Measurements from ENCODE around the gene CLEC18A. TPM values are rescaled to one million over a fixed set of nuclear protein-coding genes. Genes with fewer than 3 reads are reported as not detected.

Gene CLEC18A
- total RNA-seq, 1 donor from 2014 or later, result 25.2 TPM

GRCh38 chr16:69925311-69925710 lies 25.8 kb upstream of the CLEC18A start:
- Histone ChIP-seq H3K27ac (peak overlapping the region; percentile 96 to 97), H3K4me3 (peak overlapping the region; percentile 53 to 72), H3K27me3 (no peaks in the 10 kb centered on the region), H3K9me3 (no peaks in the 10 kb centered on the region), H3K4me1 (peaks cover 18 to 55% of the 10 kb centered on the region in 2 donors), H3K36me3 (peaks cover 6 to 15% of the 10 kb centered on the region in 2 donors)
- intact Hi-C loops (cut with DNase I), result no loop called here
- DNase-seq (ENCODE audit: low spot score in 2 of 2), result no peak
- no peak for TF ChIP-seq CTCF (IDR thresholded peaks at IDR 0.05)

- TF ChIP-seq CTCF (IDR thresholded peaks at IDR 0.05), result no peak
- intact Hi-C loops (cut with DNase I), result loop anchor here (2.0 kb wide), 1 partner anchor 77 kb away; no protein-coding TSS in a partner anchor
- no peak for DNase-seq (ENCODE audit: low spot score in 2 of 2)
- H3K27ac ChIP-seq, result peak overlapping the region; percentile 96 to 97
- no peaks in the 10 kb centered on the region for H3K9me3 ChIP-seq
- peak overlapping the region; percentile 53 to 72 for H3K4me3 ChIP-seq
- no peaks in the 10 kb centered on the region for H3K27me3 ChIP-seq
- peaks cover 18 to 56% of the 10 kb centered on the region in 2 donors for H3K4me1 ChIP-seq
- peaks cover 14 to 25% of the 10 kb centered on the region in 2 donors for H3K36me3 ChIP-seq
These were observed 24.9 kb upstream of the CLEC18A start for GRCh38 chr16:69926241-69926640.

GRCh38 chr16:69927056-69927757 lies 23.9 kb upstream of the CLEC18A start:
- intact Hi-C loops (cut with DNase I), result loop anchor here (2.0 kb wide), 1 partner anchor 78 kb away; no protein-coding TSS in a partner anchor
- H3K36me3 ChIP-seq, result peaks cover 22 to 34% of the 10 kb centered on the region in 2 donors
- H3K9me3 ChIP-seq, result no peaks in the 10 kb centered on the region
- H3K27me3 ChIP-seq, result no peaks in the 10 kb centered on the region
- DNase-seq (ENCODE audit: low spot score in 2 of 2), result peak in 1 of 2 donors; percentile 89
- H3K4me1 ChIP-seq, result peaks cover 10 to 50% of the 10 kb centered on the region in 2 donors
- peak overlapping the region; percentile 53 to 72 for H3K4me3 ChIP-seq
- TF ChIP-seq CTCF (IDR thresholded peaks at IDR 0.05), result no peak
- H3K27ac ChIP-seq, result peak overlapping the region; percentile 96 to 97

- H3K4me1 ChIP-seq, result peaks cover 5 to 36% of the 10 kb centered on the region in 2 donors
- no peak for TF ChIP-seq CTCF (IDR thresholded peaks at IDR 0.05)
- no peak for DNase-seq (ENCODE audit: low spot score in 2 of 2)
- H3K9me3 ChIP-seq, result no peaks in the 10 kb centered on the region
- no peaks in the 10 kb centered on the region for H3K27me3 ChIP-seq
- H3K36me3 ChIP-seq, result peaks cover 37 to 52% of the 10 kb centered on the region in 2 donors
- intact Hi-C loops (cut with DNase I), result loop anchor here (1.0 kb wide), 1 partner anchor 133 kb away; no protein-coding TSS in a partner anchor
- H3K27ac ChIP-seq, result peak overlapping the region; percentile 96 to 97
- H3K4me3 ChIP-seq, result peak overlapping the region; percentile 53 to 72
These were observed 22.2 kb upstream of the CLEC18A start for GRCh38 chr16:69928856-69929400.

- intact Hi-C loops (cut with DNase I), result loop anchor here (1.0 kb wide), 1 partner anchor 133 kb away; no protein-coding TSS in a partner anchor
- peaks cover 4 to 36% of the 10 kb centered on the region in 2 donors for H3K4me1 ChIP-seq
- H3K9me3 ChIP-seq, result no peaks in the 10 kb centered on the region
- H3K36me3 ChIP-seq, result peaks cover 43 to 57% of the 10 kb centered on the region in 2 donors
- H3K4me3 ChIP-seq, result peak overlapping the region; percentile 53 to 72
- peak overlapping the region; percentile 96 to 97 for H3K27ac ChIP-seq
- H3K27me3 ChIP-seq, result no peaks in the 10 kb centered on the region
- no peak for TF ChIP-seq CTCF (IDR thresholded peaks at IDR 0.05)
- DNase-seq (ENCODE audit: low spot score in 2 of 2), result no peak
These were observed 21.7 kb upstream of the CLEC18A start for GRCh38 chr16:69929480-69929879.
